HepG2 (cell line): Measurements from ENCODE around the gene NCOA7. TPM values are rescaled to one million over a fixed set of nuclear protein-coding genes. Genes with fewer than 3 reads are reported as not detected.

Experiments used
- ATAC-seq: fragments of 200-7000 bp; cut with Tn5 transposase; 3 replicates; pipeline ENCODE4 v1.9.1; 2020; ENCODE audit warnings: mild to moderate bottlenecking, moderate library complexity
- BruUV-seq: library from RNA; stranded (reverse); fragments of 400-500 nt; replicated peaks from 2 replicates; lab custom pipeline; 2021; lab: Mats Ljungman, UMichigan
- CTCF ChIA-PET: fragments of 300-600 bp; formaldehyde crosslinking; extraction: SDS; loops from one replicate; lab custom pipeline; 2021; ENCODE audit warnings: low total read pairs, inconsistent platforms, low intra/inter-chr PET ratio; lab: Yijun Ruan, JAX
- POLR2A ChIA-PET: fragments of 350-600 bp; sonication (Branson Sonifier 250); formaldehyde crosslinking; loops from one replicate; lab custom pipeline; 2020; ENCODE audit warnings: antibody characterized with exemption, inconsistent platforms; lab: Yijun Ruan, JAX
- DNase-seq: peaks from one replicate; pipeline ENCODE4 v3.0.0-alpha.2; 2015; ENCODE audit warnings: low spot score
- FAIRE-seq: peaks from 3 replicates; lab custom pipeline; 2011; peaks lifted over from hg19 to GRCh38; lab: Jason Lieb, UNC
- H2AFZ ChIP-seq: one replicate; pipeline ENCODE4 v1.6.1; 2011; ENCODE audit warnings: low read length, inconsistent platforms
- H3K27ac ChIP-seq: fragments of 300-600 bp; 3 replicates; pipeline ENCODE4 v1.8.0; 2011; ENCODE audit warnings: mixed run types, mild to moderate bottlenecking, mixed read lengths, low read length, inconsistent platforms; ENCODE audit not compliant: insufficient read depth; ENCODE audit errors: extremely low read length
- H3K27me3 ChIP-seq, 2 experiments: fragments of 200-600 bp in 1 of 2; 2 replicates in 1 of 2; 3 replicates in 1 of 2; pipeline versions ENCODE4 v1.6.0 to v1.8.0; 2011; ENCODE audit warnings: low read length in 2 of 2, mild to moderate bottlenecking in 2 of 2, moderate library complexity in 2 of 2, inconsistent platforms in 1 of 2; ENCODE audit not compliant: insufficient read depth in 2 of 2, control insufficient read depth in 1 of 2
- H3K36me3 ChIP-seq, 2 experiments: fragments of 200-600 bp in 1 of 2; replicated peaks in 1 of 2; 2 replicates in 1 of 2; 3 replicates in 1 of 2; pipeline versions ENCODE4 v1.5.1 to v1.8.0; 2011; ENCODE audit warnings: low read length in 2 of 2, inconsistent platforms in 1 of 2; ENCODE audit not compliant: insufficient read depth in 2 of 2, control insufficient read depth in 1 of 2
- H3K4me1 ChIP-seq: 2 replicates; pipeline ENCODE4 v1.5.1; 2012; ENCODE audit warnings: low read length, inconsistent platforms; ENCODE audit not compliant: insufficient read depth
- H3K4me2 ChIP-seq: 2 replicates; pipeline ENCODE4 v1.6.0; 2011; ENCODE audit warnings: low read depth, low read length, inconsistent platforms
- H3K4me3 ChIP-seq, 3 experiments: fragments of 200-600 bp in 1 of 3; sonication (generic), shearing (Covaris generic) in 1 of 3; replicated peaks in 1 of 3; 2 replicates each; pipeline ENCODE4 v1.5.1; 2011 to 2016; ENCODE audit warnings: low read length in 3 of 3, inconsistent platforms in 2 of 3, low read depth in 2 of 3, mild to moderate bottlenecking in 2 of 3, control low read depth in 1 of 3, mixed read lengths in 1 of 3; ENCODE audit not compliant: insufficient read depth in 1 of 3
- H3K79me2 ChIP-seq: one replicate; pipeline ENCODE4 v1.6.1; 2011; ENCODE audit warnings: low read length, inconsistent platforms; ENCODE audit not compliant: insufficient read depth
- H3K9ac ChIP-seq: 2 replicates; pipeline ENCODE4 v1.6.0; 2011; ENCODE audit warnings: mild to moderate bottlenecking, low read depth, low read length, inconsistent platforms; ENCODE audit not compliant: insufficient read depth
- H3K9me3 ChIP-seq: 2 replicates; pipeline ENCODE4 v1.5.1; 2012; ENCODE audit warnings: mild to moderate bottlenecking, low read length
- H4K20me1 ChIP-seq: 2 replicates; pipeline ENCODE4 v1.6.0; 2011; ENCODE audit warnings: inconsistent platforms, mild to moderate bottlenecking, low read length, moderate library complexity; ENCODE audit not compliant: insufficient read depth
- NCOA2 ChIP-seq: sonication (generic); formaldehyde crosslinking; IDR thresholded peaks from 2 replicates; pipeline ENCODE4 v1.8.0; 2022; ENCODE audit warnings: inconsistent platforms
- PITX1 ChIP-seq: sonication (generic); formaldehyde crosslinking; IDR thresholded peaks from 2 replicates; pipeline ENCODE4 v1.5.1; 2020; ENCODE audit warnings: mild to moderate bottlenecking, missing genetic modification reagents
- POLR2AphosphoS5 ChIP-seq: IDR thresholded peaks from 2 replicates; pipeline ENCODE4 v1.6.1; 2012; ENCODE audit warnings: low read depth, low read length
- ZNF335 ChIP-seq: sonication (generic); formaldehyde crosslinking; IDR thresholded peaks from 2 replicates; pipeline ENCODE4 v1.4.0; 2020; ENCODE audit warnings: missing genetic modification reagents
- ZNF460 ChIP-seq: sonication (generic); formaldehyde crosslinking; IDR thresholded peaks from 2 replicates; pipeline ENCODE4 v1.5.1; 2020; ENCODE audit warnings: missing genetic modification reagents, mild to moderate bottlenecking, borderline replicate concordance
- ZNF619 ChIP-seq: sonication (generic); formaldehyde crosslinking; IDR thresholded peaks from 2 replicates; pipeline ENCODE4 v1.4.0; 2020; ENCODE audit warnings: mild to moderate bottlenecking, missing genetic modification reagents
- ZNF674 ChIP-seq: sonication (generic); formaldehyde crosslinking; IDR thresholded peaks from 2 replicates; pipeline ENCODE4 v1.5.0; 2020; ENCODE audit warnings: low read depth, mild to moderate bottlenecking, missing genetic modification reagents
- WGBS: methylation state at CpG from one replicate; pipeline ENCODE4 v1.1.6; 2017; ENCODE audit warnings: low lambda C conversion rate; 5-methylcytosine and 5-hydroxymethylcytosine counted together
- in situ Hi-C: cut with HindIII; loops from 2 replicates; pipeline ENCODE4 v1.10.0; 2017; ENCODE audit warnings: low pct_unique_long_range_greater_than_20kb; ENCODE audit not compliant: extremely low pct_ligation_motif_present
- intact Hi-C: fragments of 100-400 bp; cut with micrococcal nuclease; formaldehyde crosslinking; loops from one replicate; pipeline ENCODE4 v1.10.0; 2022; ENCODE audit not compliant: unreplicated experiment
- polyA plus RNA-seq, 8 experiments: library from polyadenylated mRNA; depleted of rRNA in 3 of 8; stranded (reverse) in 7 of 8; unstranded in 1 of 8; fragments of >200 nt; fragmentation: Illumina TruSeq in 4 of 8; extraction: Trizol in 4 of 8; gene quantifications; 2 replicates each; pipeline versions ENCODE4 v1.2.1 to v1.2.3, GENCODE V29; 2011 to 2016; ENCODE audit warnings: low read depth in 4 of 8, missing spikeins in 1 of 8, mixed read lengths in 1 of 8; ENCODE audit not compliant: insufficient read depth in 1 of 8
- total RNA-seq, 5 experiments: library from RNA; depleted of rRNA; stranded (reverse); fragments of >200 nt; fragmentation: Illumina TruSeq; extraction: Trizol; gene quantifications; 2 replicates each; pipeline ENCODE4 v1.2.3, GENCODE V29; 2016; ENCODE audit warnings: low read depth in 1 of 5
- TF ChIP-seq, protein P1 (sequence below): sonication (generic); formaldehyde crosslinking; IDR thresholded peaks from 2 replicates; pipeline ENCODE4 v1.4.0; 2020; ENCODE audit warnings: mild to moderate bottlenecking, missing genetic modification reagents
- TF ChIP-seq, protein P2 (sequence below): sonication (generic); formaldehyde crosslinking; IDR thresholded peaks from 2 replicates; pipeline ENCODE4 v1.4.0; 2020; ENCODE audit warnings: missing genetic modification reagents, borderline replicate concordance

NCOA7 gene
- total and polyA plus RNA-seq, 2 of the 13 experiments (the other 11 are each of a cell fraction or from before 2014, with no cell fraction given): 13.6 to 20.8 TPM

DNA sequence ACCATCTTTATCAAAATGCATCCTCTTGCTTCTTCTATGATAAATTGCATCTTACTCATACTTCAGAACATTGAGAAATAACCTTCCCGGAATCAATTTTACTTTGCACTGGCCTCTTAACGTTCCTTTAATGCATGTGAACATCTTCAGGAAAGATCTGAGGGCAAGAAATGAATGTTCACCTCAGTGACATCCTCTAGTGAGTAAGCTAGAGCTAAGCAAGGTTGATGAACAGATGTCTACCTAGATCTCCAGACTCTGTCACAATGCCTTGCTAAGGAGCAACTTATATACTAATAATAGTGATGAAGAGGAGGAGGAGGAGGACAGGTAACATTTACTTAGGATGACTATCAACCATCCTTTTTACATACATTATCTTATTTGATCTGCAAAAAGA lies 149.0 kb downstream of the NCOA7 start:
- ChIA-PET CTCF (no interaction called here), POLR2A (interaction anchor here (2.0 kb wide), 1 partner anchor 17 kb away, joined by 7 read pairs; the partner anchor contains the start of gene HINT3)
- Histone ChIP-seq H3K4me2 (no peak overlapping the region), H3K27ac (no peak overlapping the region), H3K4me1 (peaks cover 43% of the 10 kb centered on the region), H3K79me2 (no peaks in the 10 kb centered on the region), H3K36me3 (no peaks in the 10 kb centered on the region), H2AFZ (no peak overlapping the region), H3K9ac (no peak overlapping the region), H3K27me3 (no peaks in the 10 kb centered on the region), H4K20me1 (no peaks in the 10 kb centered on the region), H3K9me3 (no peaks in the 10 kb centered on the region), H3K4me3 (no peak overlapping the region)
- intact Hi-C loops (no loop called here), in situ Hi-C loops (no loop called here)
- FAIRE-seq (no peak), DNase-seq (no peak), ATAC-seq (no peak)
- WGBS: 81% methylated on average over 2 of the region's 2 CpGs
- TF ChIP-seq NCOA2: no peak
- no peak for TF ChIP-seq ZNF619 (CRISPR knock-in tag)
- TF ChIP-seq POLR2AphosphoS5: no peak
- TF ChIP-seq ZNF460: no peak
- TF ChIP-seq, protein P1, sequence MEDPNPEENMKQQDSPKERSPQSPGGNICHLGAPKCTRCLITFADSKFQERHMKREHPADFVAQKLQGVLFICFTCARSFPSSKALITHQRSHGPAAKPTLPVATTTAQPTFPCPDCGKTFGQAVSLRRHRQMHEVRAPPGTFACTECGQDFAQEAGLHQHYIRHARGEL (CRISPR knock-in tag): no peak
- no peak for TF ChIP-seq ZNF674
- TF ChIP-seq, protein P2, sequence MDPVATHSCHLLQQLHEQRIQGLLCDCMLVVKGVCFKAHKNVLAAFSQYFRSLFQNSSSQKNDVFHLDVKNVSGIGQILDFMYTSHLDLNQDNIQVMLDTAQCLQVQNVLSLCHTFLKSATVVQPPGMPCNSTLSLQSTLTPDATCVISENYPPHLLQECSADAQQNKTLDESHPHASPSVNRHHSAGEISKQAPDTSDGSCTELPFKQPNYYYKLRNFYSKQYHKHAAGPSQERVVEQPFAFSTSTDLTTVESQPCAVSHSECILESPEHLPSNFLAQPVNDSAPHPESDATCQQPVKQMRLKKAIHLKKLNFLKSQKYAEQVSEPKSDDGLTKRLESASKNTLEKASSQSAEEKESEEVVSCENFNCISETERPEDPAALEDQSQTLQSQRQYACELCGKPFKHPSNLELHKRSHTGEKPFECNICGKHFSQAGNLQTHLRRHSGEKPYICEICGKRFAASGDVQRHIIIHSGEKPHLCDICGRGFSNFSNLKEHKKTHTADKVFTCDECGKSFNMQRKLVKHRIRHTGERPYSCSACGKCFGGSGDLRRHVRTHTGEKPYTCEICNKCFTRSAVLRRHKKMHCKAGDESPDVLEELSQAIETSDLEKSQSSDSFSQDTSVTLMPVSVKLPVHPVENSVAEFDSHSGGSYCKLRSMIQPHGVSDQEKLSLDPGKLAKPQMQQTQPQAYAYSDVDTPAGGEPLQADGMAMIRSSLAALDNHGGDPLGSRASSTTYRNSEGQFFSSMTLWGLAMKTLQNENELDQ: no peak
- TF ChIP-seq PITX1 (CRISPR knock-in tag): no peak
- no peak for TF ChIP-seq ZNF335 (CRISPR knock-in tag)
- no TSS peak for BruUV-seq
